ENCODE data around the gene TP53.
A peak's percentile ranks its signal among the peaks of the same experiment; 100 is the strongest.

TP53 gene

DNA sequence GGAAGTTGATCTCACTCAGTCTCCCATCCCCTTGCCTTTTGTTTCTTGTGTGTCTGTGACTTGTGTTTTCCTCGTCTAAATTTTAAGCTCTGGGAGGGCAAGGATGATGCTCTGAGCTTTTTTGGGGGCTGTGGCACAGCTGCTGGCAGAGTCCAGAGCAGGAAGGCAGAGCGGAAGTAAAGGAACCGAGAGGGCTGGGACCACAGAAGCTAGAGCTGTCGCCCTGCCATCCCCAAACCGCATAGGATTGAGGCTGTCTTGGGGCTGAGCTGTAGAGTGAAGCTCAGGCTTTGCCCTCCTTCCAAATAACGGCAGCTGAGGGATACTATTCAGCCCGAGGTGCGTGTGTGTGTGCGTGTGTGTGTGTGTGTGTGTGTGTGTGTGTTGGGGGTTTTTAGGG, 26.5 kb upstream of the TP53 start (continued):
- TF ChIP-seq INSM2 (tag by site-specific recombination; IDR thresholded peaks at IDR 0.05), result no peak
- no peak for TF ChIP-seq ZNF510 (tag by site-specific recombination; IDR thresholded peaks at IDR 0.05; ENCODE audit: insufficient replicate concordance)
- TF ChIP-seq ZNF174 (tag by site-specific recombination; IDR thresholded peaks at IDR 0.05), result no peak
- TF ChIP-seq ZNF837 (tag by site-specific recombination; IDR thresholded peaks at IDR 0.05), result no peak
- no peak for TF ChIP-seq ZNF155 (tag by site-specific recombination; IDR thresholded peaks at IDR 0.05)
- no peak for TF ChIP-seq ZNF18 (tag by site-specific recombination; IDR thresholded peaks at IDR 0.05)
- TF ChIP-seq ZNF664 (tag by site-specific recombination; IDR thresholded peaks at IDR 0.05), result no peak
- no peak for TF ChIP-seq ZNF585B (tag by site-specific recombination; IDR thresholded peaks at IDR 0.05)
- peak; percentile 75 for TF ChIP-seq ZNF600 (tag by site-specific recombination; IDR thresholded peaks at IDR 0.05)
- TF ChIP-seq, protein P1, sequence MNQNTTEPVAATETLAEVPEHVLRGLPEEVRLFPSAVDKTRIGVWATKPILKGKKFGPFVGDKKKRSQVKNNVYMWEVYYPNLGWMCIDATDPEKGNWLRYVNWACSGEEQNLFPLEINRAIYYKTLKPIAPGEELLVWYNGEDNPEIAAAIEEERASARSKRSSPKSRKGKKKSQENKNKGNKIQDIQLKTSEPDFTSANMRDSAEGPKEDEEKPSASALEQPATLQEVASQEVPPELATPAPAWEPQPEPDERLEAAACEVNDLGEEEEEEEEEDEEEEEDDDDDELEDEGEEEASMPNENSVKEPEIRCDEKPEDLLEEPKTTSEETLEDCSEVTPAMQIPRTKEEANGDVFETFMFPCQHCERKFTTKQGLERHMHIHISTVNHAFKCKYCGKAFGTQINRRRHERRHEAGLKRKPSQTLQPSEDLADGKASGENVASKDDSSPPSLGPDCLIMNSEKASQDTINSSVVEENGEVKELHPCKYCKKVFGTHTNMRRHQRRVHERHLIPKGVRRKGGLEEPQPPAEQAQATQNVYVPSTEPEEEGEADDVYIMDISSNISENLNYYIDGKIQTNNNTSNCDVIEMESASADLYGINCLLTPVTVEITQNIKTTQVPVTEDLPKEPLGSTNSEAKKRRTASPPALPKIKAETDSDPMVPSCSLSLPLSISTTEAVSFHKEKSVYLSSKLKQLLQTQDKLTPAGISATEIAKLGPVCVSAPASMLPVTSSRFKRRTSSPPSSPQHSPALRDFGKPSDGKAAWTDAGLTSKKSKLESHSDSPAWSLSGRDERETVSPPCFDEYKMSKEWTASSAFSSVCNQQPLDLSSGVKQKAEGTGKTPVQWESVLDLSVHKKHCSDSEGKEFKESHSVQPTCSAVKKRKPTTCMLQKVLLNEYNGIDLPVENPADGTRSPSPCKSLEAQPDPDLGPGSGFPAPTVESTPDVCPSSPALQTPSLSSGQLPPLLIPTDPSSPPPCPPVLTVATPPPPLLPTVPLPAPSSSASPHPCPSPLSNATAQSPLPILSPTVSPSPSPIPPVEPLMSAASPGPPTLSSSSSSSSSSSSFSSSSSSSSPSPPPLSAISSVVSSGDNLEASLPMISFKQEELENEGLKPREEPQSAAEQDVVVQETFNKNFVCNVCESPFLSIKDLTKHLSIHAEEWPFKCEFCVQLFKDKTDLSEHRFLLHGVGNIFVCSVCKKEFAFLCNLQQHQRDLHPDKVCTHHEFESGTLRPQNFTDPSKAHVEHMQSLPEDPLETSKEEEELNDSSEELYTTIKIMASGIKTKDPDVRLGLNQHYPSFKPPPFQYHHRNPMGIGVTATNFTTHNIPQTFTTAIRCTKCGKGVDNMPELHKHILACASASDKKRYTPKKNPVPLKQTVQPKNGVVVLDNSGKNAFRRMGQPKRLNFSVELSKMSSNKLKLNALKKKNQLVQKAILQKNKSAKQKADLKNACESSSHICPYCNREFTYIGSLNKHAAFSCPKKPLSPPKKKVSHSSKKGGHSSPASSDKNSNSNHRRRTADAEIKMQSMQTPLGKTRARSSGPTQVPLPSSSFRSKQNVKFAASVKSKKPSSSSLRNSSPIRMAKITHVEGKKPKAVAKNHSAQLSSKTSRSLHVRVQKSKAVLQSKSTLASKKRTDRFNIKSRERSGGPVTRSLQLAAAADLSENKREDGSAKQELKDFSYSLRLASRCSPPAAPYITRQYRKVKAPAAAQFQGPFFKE (tag by site-specific recombination; IDR thresholded peaks at IDR 0.05; ENCODE audit: borderline replicate concordance), result no peak

DNA sequence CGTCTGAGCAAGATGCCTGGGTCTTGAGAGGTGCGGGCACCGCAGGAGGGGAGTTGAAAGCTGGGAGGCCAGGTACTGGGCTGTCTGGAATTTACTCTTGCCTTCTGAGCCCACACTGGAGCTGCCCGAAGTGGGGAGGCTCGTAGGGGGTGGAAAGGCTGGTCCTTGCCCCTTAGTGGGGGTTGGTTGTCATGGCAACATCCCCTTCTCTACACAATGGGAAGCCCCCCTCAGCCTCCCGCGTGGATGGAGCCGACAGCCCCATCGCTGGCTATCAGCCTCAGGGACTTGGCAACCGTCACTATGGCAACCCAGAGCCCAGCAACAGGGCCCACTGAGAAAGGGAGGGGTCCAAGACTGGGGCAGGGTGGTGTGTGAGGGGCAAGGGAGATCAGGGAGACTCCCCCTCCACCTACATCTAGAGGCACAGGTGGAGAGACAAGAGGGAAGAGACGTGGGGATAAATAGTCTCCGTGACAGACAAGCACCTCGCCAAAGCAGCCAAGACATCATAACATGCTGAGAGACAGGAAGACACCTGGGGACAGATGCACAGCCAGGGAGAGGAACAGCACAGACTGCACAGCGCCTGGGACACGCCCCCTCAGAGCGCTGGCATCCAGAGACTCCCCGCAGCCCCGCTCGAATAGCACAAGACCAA, 25.0 kb upstream of the TP53 start:
- Histone ChIP-seq H3K36me3 (ENCODE audit: control insufficient read depth in 2 of 2, insufficient read depth in 1 of 2, low read length in 2 of 2) (no peaks in the 10 kb centered on the region), H3K4me1 (ENCODE audit: control insufficient read depth, insufficient read depth, low read length) (peaks cover 6% of the 10 kb centered on the region), H3K4me3 (ENCODE audit: low read depth, low read length) (no peak overlapping the region), H3K27ac (ENCODE audit: extremely low read depth, low read depth, low read length) (no peak overlapping the region), H3K9me3 (ENCODE audit: control insufficient read depth, insufficient read depth, low read depth, low read length) (no peaks in the 10 kb centered on the region)
- ChIA-PET POLR2A (interaction anchor here (2.5 to 3.4 kb wide), 2 partner anchors 7 to 25 kb away, joined by 13 to 14 read pairs; partner anchors contain the start of genes EFNB3, TP53 and WRAP53), CTCF (interaction anchor here (0.7 to 2.2 kb wide), 4 partner anchors 10 to 26 kb away, joined by 3 to 15 read pairs (median 6); partner anchors contain the start of gene TP53)
- TF ChIP-seq ZNF433 (tag by site-specific recombination; IDR thresholded peaks at IDR 0.05; ENCODE audit: low read depth) (no peak), ZNF2 (tag by site-specific recombination; IDR thresholded peaks at IDR 0.05) (no peak), ZNF585B (tag by site-specific recombination; IDR thresholded peaks at IDR 0.05) (no peak), HOXC10 (CRISPR knock-in tag; IDR thresholded peaks at IDR 0.05) (no peak), GLIS1 (tag by site-specific recombination; IDR thresholded peaks at IDR 0.05) (peak; percentile 91), ZBTB17 (tag by site-specific recombination; IDR thresholded peaks at IDR 0.05) (0 out of 2 replicates have a peak, but pooled peaks have one; percentile 11), ZNF549 (tag by site-specific recombination; IDR thresholded peaks at IDR 0.05) (no peak), KLF16 (tag by site-specific recombination; IDR thresholded peaks at IDR 0.05) (no peak), ZNF670 (tag by site-specific recombination; IDR thresholded peaks at IDR 0.05; ENCODE audit: low read depth) (no peak), BCL11A (tag by site-specific recombination; IDR thresholded peaks at IDR 0.05; ENCODE audit: low read depth) (no peak), SCRT2 (tag by site-specific recombination; IDR thresholded peaks at IDR 0.05) (0 out of 2 replicates have a peak, but pooled peaks have one; percentile 17), ZNF664 (tag by site-specific recombination; IDR thresholded peaks at IDR 0.05) (no peak), ZNF24 (tag by site-specific recombination; IDR thresholded peaks at IDR 0.05) (no peak), ZNF391 (tag by site-specific recombination; IDR thresholded peaks at IDR 0.05; ENCODE audit: borderline replicate concordance, low read depth) (no peak)
- TF ChIP-seq, protein P2, sequence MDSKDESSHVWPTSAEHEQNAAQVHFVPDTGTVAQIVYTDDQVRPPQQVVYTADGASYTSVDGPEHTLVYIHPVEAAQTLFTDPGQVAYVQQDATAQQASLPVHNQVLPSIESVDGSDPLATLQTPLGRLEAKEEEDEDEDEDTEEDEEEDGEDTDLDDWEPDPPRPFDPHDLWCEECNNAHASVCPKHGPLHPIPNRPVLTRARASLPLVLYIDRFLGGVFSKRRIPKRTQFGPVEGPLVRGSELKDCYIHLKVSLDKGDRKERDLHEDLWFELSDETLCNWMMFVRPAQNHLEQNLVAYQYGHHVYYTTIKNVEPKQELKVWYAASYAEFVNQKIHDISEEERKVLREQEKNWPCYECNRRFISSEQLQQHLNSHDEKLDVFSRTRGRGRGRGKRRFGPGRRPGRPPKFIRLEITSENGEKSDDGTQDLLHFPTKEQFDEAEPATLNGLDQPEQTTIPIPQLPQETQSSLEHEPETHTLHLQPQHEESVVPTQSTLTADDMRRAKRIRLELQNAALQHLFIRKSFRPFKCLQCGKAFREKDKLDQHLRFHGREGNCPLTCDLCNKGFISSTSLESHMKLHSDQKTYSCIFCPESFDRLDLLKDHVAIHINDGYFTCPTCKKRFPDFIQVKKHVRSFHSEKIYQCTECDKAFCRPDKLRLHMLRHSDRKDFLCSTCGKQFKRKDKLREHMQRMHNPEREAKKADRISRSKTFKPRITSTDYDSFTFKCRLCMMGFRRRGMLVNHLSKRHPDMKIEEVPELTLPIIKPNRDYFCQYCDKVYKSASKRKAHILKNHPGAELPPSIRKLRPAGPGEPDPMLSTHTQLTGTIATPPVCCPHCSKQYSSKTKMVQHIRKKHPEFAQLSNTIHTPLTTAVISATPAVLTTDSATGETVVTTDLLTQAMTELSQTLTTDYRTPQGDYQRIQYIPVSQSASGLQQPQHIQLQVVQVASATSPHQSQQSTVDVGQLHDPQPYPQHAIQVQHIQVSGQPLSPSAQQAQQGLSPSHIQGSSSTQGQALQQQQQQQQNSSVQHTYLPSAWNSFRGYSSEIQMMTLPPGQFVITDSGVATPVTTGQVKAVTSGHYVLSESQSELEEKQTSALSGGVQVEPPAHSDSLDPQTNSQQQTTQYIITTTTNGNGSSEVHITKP (tag by site-specific recombination; IDR thresholded peaks at IDR 0.05), result peak; percentile 27; the same call in 1 of the 2 replicates
